IMR-90 (cell line): ENCODE data around the gene BRAT1. TPM values are rescaled to one million over a fixed set of nuclear protein-coding genes. Genes with fewer than 3 reads are reported as not detected.

Experiments used
- ATAC-seq: fragments of 200-7000 bp; cut with Tn5 transposase; 2 replicates; pipeline ENCODE4 v1.9.1; 2020; ENCODE audit warnings: low read depth, mild to moderate bottlenecking, moderate library complexity
- BruUV-seq: library from RNA; stranded (reverse); fragments of 400-500 nt; replicated peaks from 2 replicates; lab custom pipeline; 2021; lab: Mats Ljungman, UMichigan
- CTCF ChIA-PET: fragments of 300-600 bp; formaldehyde crosslinking; extraction: SDS; loops from one replicate; lab custom pipeline; 2021; ENCODE audit warnings: antibody characterized with exemption; lab: Yijun Ruan, JAX
- POLR2A ChIA-PET: fragments of 300-600 bp; sonication (Branson Sonifier 250); formaldehyde crosslinking; loops from one replicate; lab custom pipeline; 2022; ENCODE audit warnings: antibody characterized with exemption; ENCODE audit not compliant: unreplicated experiment; lab: Charles Lee
- DNase-seq: peaks from one replicate; pipeline ENCODE4 v3.0.0; 2013
- H2AFZ ChIP-seq: replicated peaks from 2 replicates; pipeline ENCODE3; 2013; ENCODE audit warnings: low read length, mild to moderate bottlenecking; ENCODE audit not compliant: poor library complexity
- H2AK5ac ChIP-seq: 2 replicates; pipeline ENCODE4 v1.6.1; 2013; ENCODE audit warnings: low read depth, low read length, inconsistent platforms
- H2AK9ac ChIP-seq: replicated peaks from 2 replicates; pipeline ENCODE3; 2013; ENCODE audit warnings: mild to moderate bottlenecking, low read depth, low read length, moderate library complexity; ENCODE audit not compliant: poor library complexity
- H2BK120ac ChIP-seq: 2 replicates; pipeline ENCODE4 v1.6.1; 2013; ENCODE audit warnings: low read depth, low read length, inconsistent platforms
- H2BK15ac ChIP-seq: 3 replicates; pipeline ENCODE4 v1.6.1; 2013; ENCODE audit warnings: low read depth, low read length, inconsistent platforms
- H2BK20ac ChIP-seq: 2 replicates; pipeline ENCODE4 v1.6.1; 2013; ENCODE audit warnings: low read depth, mild to moderate bottlenecking, inconsistent platforms, low read length, moderate library complexity
- H2BK5ac ChIP-seq: 2 replicates; pipeline ENCODE4 v1.6.1; 2013; ENCODE audit warnings: mild to moderate bottlenecking, low read depth, low read length, inconsistent platforms; ENCODE audit not compliant: poor library complexity, severe bottlenecking
- H3K14ac ChIP-seq: replicated peaks from 2 replicates; pipeline ENCODE4 v1.6.1; 2013; ENCODE audit warnings: low read depth, low read length, inconsistent platforms
- H3K18ac ChIP-seq: 2 replicates; pipeline ENCODE4 v1.6.1; 2013; ENCODE audit warnings: low read depth, low read length, control low read depth
- H3K23ac ChIP-seq: 2 replicates; pipeline ENCODE4 v1.6.1; 2013; ENCODE audit warnings: low read depth, low read length, inconsistent platforms
- H3K27ac ChIP-seq: 2 replicates; pipeline ENCODE4 v1.5.1; 2013; ENCODE audit warnings: mild to moderate bottlenecking, control low read depth, low read length; ENCODE audit not compliant: insufficient read depth
- H3K27me3 ChIP-seq: 2 replicates; pipeline ENCODE4 v1.6.1; 2013; ENCODE audit warnings: low read length; ENCODE audit not compliant: control insufficient read depth, insufficient read depth
- H3K36me3 ChIP-seq: 2 replicates; pipeline ENCODE4 v1.6.1; 2013; ENCODE audit warnings: low read length, mixed read lengths; ENCODE audit not compliant: control insufficient read depth, insufficient read depth
- H3K4ac ChIP-seq: 2 replicates; pipeline ENCODE4 v1.6.1; 2013; ENCODE audit warnings: low read depth, low read length, inconsistent platforms
- H3K4me1 ChIP-seq: 2 replicates; pipeline ENCODE4 v1.6.1; 2013; ENCODE audit warnings: low read length, mixed read lengths; ENCODE audit not compliant: control insufficient read depth, insufficient read depth
- H3K4me2 ChIP-seq: 2 replicates; pipeline ENCODE4 v1.6.1; 2013; ENCODE audit warnings: low read depth, mild to moderate bottlenecking, control low read depth, low read length, moderate library complexity
- H3K4me3 ChIP-seq: 2 replicates; pipeline ENCODE4 v1.5.1; 2013; ENCODE audit warnings: low read depth, mild to moderate bottlenecking, control low read depth, low read length, moderate library complexity; ENCODE audit not compliant: insufficient read depth
- H3K56ac ChIP-seq: 2 replicates; pipeline ENCODE4 v1.6.1; 2013; ENCODE audit warnings: low read length, inconsistent platforms; ENCODE audit not compliant: insufficient read depth; ENCODE audit errors: extremely low read depth
- H3K79me1 ChIP-seq, 2 experiments: 2 replicates each; pipeline ENCODE4 v1.6.1; 2013; ENCODE audit warnings: low read length in 2 of 2, inconsistent platforms in 1 of 2, low read depth in 1 of 2
- H3K9ac ChIP-seq: 2 replicates; pipeline ENCODE4 v1.6.1; 2013; ENCODE audit warnings: low read depth, low read length, control low read depth
- H3K9me1 ChIP-seq: 2 replicates; pipeline ENCODE4 v1.6.1; 2013; ENCODE audit warnings: low read length, inconsistent platforms; ENCODE audit not compliant: insufficient read depth
- H3K9me3 ChIP-seq: 2 replicates; pipeline ENCODE4 v1.6.1; 2013; ENCODE audit warnings: low read length; ENCODE audit not compliant: control insufficient read depth, insufficient read depth
- H4K20me1 ChIP-seq: 2 replicates; pipeline ENCODE4 v1.6.1; 2013; ENCODE audit warnings: low read length, inconsistent platforms; ENCODE audit not compliant: insufficient read depth
- H4K5ac ChIP-seq: 2 replicates; pipeline ENCODE4 v1.6.1; 2013; ENCODE audit warnings: mild to moderate bottlenecking, low read depth, low read length, control low read depth
- H4K8ac ChIP-seq, 2 experiments: 2 replicates each; pipeline ENCODE4 v1.6.1; 2013; ENCODE audit warnings: low read depth in 2 of 2, low read length in 2 of 2, control low read depth in 1 of 2, inconsistent platforms in 1 of 2
- H4K91ac ChIP-seq: 2 replicates; pipeline ENCODE4 v1.6.1; 2013; ENCODE audit warnings: low read depth, low read length, inconsistent platforms; ENCODE audit not compliant: insufficient read depth
- BHLHE40 ChIP-seq: fragments of 150-350 bp; IDR thresholded peaks from 2 replicates; pipeline ENCODE4 v1.6.1; 2016; ENCODE audit warnings: mild to moderate bottlenecking, low read depth, low read length
- CEBPB ChIP-seq: IDR thresholded peaks from 2 replicates; pipeline ENCODE4 v1.6.1; 2012; ENCODE audit warnings: low read depth, low read length, improper control_type of control experiment
- CHD1 ChIP-seq: IDR thresholded peaks from 2 replicates; pipeline ENCODE4 v1.6.1; 2012; ENCODE audit warnings: low read depth, low read length, improper control_type of control experiment
- ELK1 ChIP-seq: fragments of 150-350 bp; IDR thresholded peaks from 2 replicates; pipeline ENCODE4 v1.6.1; 2016; ENCODE audit warnings: low read depth, mild to moderate bottlenecking, low read length, moderate library complexity, borderline replicate concordance
- FOS ChIP-seq: fragments of 150-350 bp; IDR thresholded peaks from 2 replicates; pipeline ENCODE4 v1.6.1; 2016; ENCODE audit warnings: low read depth, low read length
- MAFK ChIP-seq: IDR thresholded peaks from 2 replicates; pipeline ENCODE4 v1.6.1; 2012; ENCODE audit warnings: low read depth, low read length, improper control_type of control experiment
- MAZ ChIP-seq: IDR thresholded peaks from 2 replicates; pipeline ENCODE4 v1.6.1; 2012; ENCODE audit warnings: low read depth, mild to moderate bottlenecking, low read length, improper control_type of control experiment, moderate library complexity, borderline replicate concordance
- MXI1 ChIP-seq: IDR thresholded peaks from 2 replicates; pipeline ENCODE4 v1.6.1; 2012; ENCODE audit warnings: low read depth, mild to moderate bottlenecking, low read length, moderate library complexity, borderline replicate concordance
- NFE2L2 ChIP-seq: fragments of 150-350 bp; IDR thresholded peaks from 2 replicates; pipeline ENCODE4 v1.6.1; 2016; ENCODE audit warnings: low read depth, mild to moderate bottlenecking, low read length
- POLR2A ChIP-seq: IDR thresholded peaks from 2 replicates; pipeline ENCODE4 v1.6.1; 2012; ENCODE audit warnings: mild to moderate bottlenecking, low read depth, low read length
- RAD21 ChIP-seq: IDR thresholded peaks from 2 replicates; pipeline ENCODE4 v1.6.1; 2012; ENCODE audit warnings: low read length, improper control_type of control experiment
- RFX5 ChIP-seq: IDR thresholded peaks from 2 replicates; pipeline ENCODE4 v1.8.0; 2012; ENCODE audit warnings: low read depth, mild to moderate bottlenecking, low read length, moderate library complexity
- SMC3 ChIP-seq: fragments of 150-350 bp; IDR thresholded peaks from 2 replicates; pipeline ENCODE4 v1.6.1; 2016; ENCODE audit warnings: low read depth, mild to moderate bottlenecking, antibody characterized with exemption, low read length, moderate library complexity
- USF2 ChIP-seq: fragments of 150-350 bp; IDR thresholded peaks from 2 replicates; pipeline ENCODE4 v1.6.1; 2017; ENCODE audit warnings: mild to moderate bottlenecking, antibody characterized with exemption, low read length, low read depth
- WGBS, 2 experiments: methylation state at CpG; one replicate each; pipeline versions ENCODE4 v1.1.5 to v1.1.7; 2013; ENCODE audit warnings: missing lambda C conversion rate in 2 of 2; ENCODE audit not compliant: insufficient read length in 1 of 2; ENCODE audit errors: extremely low coverage in 2 of 2; 5-methylcytosine and 5-hydroxymethylcytosine counted together
- dilution Hi-C: fragments of 300-500 bp; cut with HindIII; formaldehyde crosslinking; loops from one replicate; pipeline ENCODE4 v1.14.3; 2018; ENCODE audit warnings: low sequenced_read_pairs; ENCODE audit not compliant: unreplicated experiment
- in situ Hi-C: fragments of 300-500 bp; cut with MboI; formaldehyde crosslinking; loops from 3 replicates; pipeline ENCODE4 v1.14.3; 2019; ENCODE audit warnings: low sequenced_read_pairs, inconsistent platforms, mixed read lengths
- intact Hi-C: fragments of 100-400 bp; cut with micrococcal nuclease; formaldehyde crosslinking; loops from 2 replicates; pipeline ENCODE4 v1.10.0; 2022
- polyA plus RNA-seq, 3 experiments: library from polyadenylated mRNA; depleted of rRNA; stranded (reverse); fragments of >200 nt; gene quantifications; 2 replicates each; pipeline ENCODE4 v1.2.3, GENCODE V29; 2012; ENCODE audit warnings: low replicate concordance in 1 of 3
- total RNA-seq: library from RNA; depleted of rRNA; stranded (reverse); fragments of >200 nt; gene quantifications from 2 replicates; pipeline ENCODE4 v1.2.3, GENCODE V29; 2012
- TF ChIP-seq, protein P1 (sequence below): conservative IDR thresholded peaks from 2 replicates; pipeline ENCODE4 v1.5.1; 2012; ENCODE audit warnings: mild to moderate bottlenecking, low read depth, low read length, improper control_type of control experiment

Gene BRAT1
- total and polyA plus RNA-seq, 2 of the 4 experiments (the other 2 are of a cell fraction), result 6.8 to 21.9 TPM

DNA sequence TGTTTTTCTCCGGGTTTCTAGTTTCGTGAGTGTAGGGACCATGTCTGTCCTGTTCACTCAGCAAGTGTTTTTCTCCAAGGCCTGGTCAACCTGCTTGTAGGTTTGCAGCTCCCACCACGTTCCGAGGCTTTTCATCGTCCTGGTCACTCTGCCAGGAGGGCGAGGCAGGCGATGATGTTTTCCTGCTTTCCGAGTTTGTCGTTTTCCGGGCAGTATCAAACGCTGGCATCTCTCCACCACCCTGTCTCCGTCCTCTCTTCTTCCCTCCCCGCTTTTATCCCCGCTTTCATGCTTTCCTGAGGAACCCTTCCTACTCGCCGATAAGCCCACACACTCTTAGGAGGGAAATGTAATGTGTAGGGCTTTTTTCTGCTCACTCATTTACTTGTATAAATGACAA lies 14.7 kb upstream of the BRAT1 start:
- WGBS, 2 experiments, result 84% methylated on average over 8 of the region's 16 CpGs; no CpG with 5 or more reads in 1 of the 2 experiments
- in situ Hi-C loops, result no loop called here

More for the DNA sequence above, 14.7 kb upstream of the BRAT1 start:
- ChIA-PET CTCF (no interaction called here), POLR2A (interaction anchor here (0.5 kb wide), 1 partner anchor 11 kb away, joined by 4 read pairs; no protein-coding TSS in a partner anchor)
- H3K4me3 ChIP-seq, result no peak overlapping the region
- H2BK120ac ChIP-seq, result no peak overlapping the region
- no peak overlapping the region for H3K9ac ChIP-seq
- no peak overlapping the region for H4K5ac ChIP-seq
- H2AK5ac ChIP-seq, result no peak overlapping the region
- intact Hi-C loops (no loop called here), dilution Hi-C loops (no loop called here)
- H4K91ac ChIP-seq, result no peak overlapping the region
- H2BK20ac ChIP-seq, result no peak overlapping the region
- no peaks in the 10 kb centered on the region for H4K20me1 ChIP-seq
- no peaks in the 10 kb centered on the region for H3K27me3 ChIP-seq
- no peak overlapping the region for H3K27ac ChIP-seq
- no TSS peak for BruUV-seq
- H3K9me1 ChIP-seq, result peaks cover 7% of the 10 kb centered on the region; the same call in 1 of the 2 replicates
- H3K79me1 ChIP-seq, result peaks cover 6 to 7% of the 10 kb centered on the region in 2 experiments; a peak in 1 of 4 replicates
- H3K9me3 ChIP-seq, result no peaks in the 10 kb centered on the region
- no peak overlapping the region for H3K4ac ChIP-seq
- ATAC-seq (no peak), DNase-seq (no peak)
- H3K4me2 ChIP-seq, result no peak overlapping the region
- H2BK5ac ChIP-seq, result no peak overlapping the region
- H4K8ac ChIP-seq, result no peak overlapping the region
- H3K23ac ChIP-seq, result no peak overlapping the region
- no peak overlapping the region for H3K56ac ChIP-seq
- no peak overlapping the region for H2AK9ac ChIP-seq
- peaks cover 7% of the 10 kb centered on the region for H3K4me1 ChIP-seq
- H3K18ac ChIP-seq, result no peak overlapping the region
- TF ChIP-seq SMC3, result no peak
- no peak for TF ChIP-seq NFE2L2
- no peak for TF ChIP-seq ELK1
- TF ChIP-seq, protein P1, sequence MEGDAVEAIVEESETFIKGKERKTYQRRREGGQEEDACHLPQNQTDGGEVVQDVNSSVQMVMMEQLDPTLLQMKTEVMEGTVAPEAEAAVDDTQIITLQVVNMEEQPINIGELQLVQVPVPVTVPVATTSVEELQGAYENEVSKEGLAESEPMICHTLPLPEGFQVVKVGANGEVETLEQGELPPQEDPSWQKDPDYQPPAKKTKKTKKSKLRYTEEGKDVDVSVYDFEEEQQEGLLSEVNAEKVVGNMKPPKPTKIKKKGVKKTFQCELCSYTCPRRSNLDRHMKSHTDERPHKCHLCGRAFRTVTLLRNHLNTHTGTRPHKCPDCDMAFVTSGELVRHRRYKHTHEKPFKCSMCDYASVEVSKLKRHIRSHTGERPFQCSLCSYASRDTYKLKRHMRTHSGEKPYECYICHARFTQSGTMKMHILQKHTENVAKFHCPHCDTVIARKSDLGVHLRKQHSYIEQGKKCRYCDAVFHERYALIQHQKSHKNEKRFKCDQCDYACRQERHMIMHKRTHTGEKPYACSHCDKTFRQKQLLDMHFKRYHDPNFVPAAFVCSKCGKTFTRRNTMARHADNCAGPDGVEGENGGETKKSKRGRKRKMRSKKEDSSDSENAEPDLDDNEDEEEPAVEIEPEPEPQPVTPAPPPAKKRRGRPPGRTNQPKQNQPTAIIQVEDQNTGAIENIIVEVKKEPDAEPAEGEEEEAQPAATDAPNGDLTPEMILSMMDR, result no peak
- TF ChIP-seq MAFK, result no peak
- TF ChIP-seq CEBPB, result no peak
- no peak for TF ChIP-seq USF2
- TF ChIP-seq RAD21, result no peak
- TF ChIP-seq POLR2A, result no peak
- no peak for TF ChIP-seq CHD1
- TF ChIP-seq FOS, result no peak
- TF ChIP-seq MXI1, result no peak
- TF ChIP-seq BHLHE40, result no peak
- no peak for TF ChIP-seq RFX5
- TF ChIP-seq MAZ, result no peak
- H2BK15ac ChIP-seq, result no peak overlapping the region
- no peak overlapping the region for H3K14ac ChIP-seq
- no peak overlapping the region for H2AFZ ChIP-seq
- H3K36me3 ChIP-seq, result peaks cover 13% of the 10 kb centered on the region
